SK-N-MC (cell line): ENCODE results near the gene LMO3.

ENCODE experiments used
- EZH2 ChIP-seq: fragments of 200-600 bp; sonication (generic); IDR thresholded peaks from one replicate; pipeline ENCODE4 v1.6.1; 2017; ENCODE audit warnings: antibody characterized with exemption
- FOXP2 ChIP-seq: optimal IDR thresholded peaks from 2 replicates; pipeline ENCODE3; 2011; ENCODE audit warnings: mild to moderate bottlenecking, moderate library complexity; ENCODE audit not compliant: insufficient read depth; ENCODE audit errors: extremely low read length, control extremely low read depth
- POLR2AphosphoS5 ChIP-seq: IDR thresholded peaks from 2 replicates; pipeline ENCODE4 v1.6.1; 2012; ENCODE audit warnings: mild to moderate bottlenecking, low read depth, low read length, borderline replicate concordance

- TF ChIP-seq POLR2AphosphoS5 (no peak), FOXP2 (no peak), EZH2 (no peak)
Measured at GRCh38 chr12:16607906-16608775, 2.2 kb upstream of the LMO3 start.
